Measurements from ENCODE around the gene GHDC.

DNA sequence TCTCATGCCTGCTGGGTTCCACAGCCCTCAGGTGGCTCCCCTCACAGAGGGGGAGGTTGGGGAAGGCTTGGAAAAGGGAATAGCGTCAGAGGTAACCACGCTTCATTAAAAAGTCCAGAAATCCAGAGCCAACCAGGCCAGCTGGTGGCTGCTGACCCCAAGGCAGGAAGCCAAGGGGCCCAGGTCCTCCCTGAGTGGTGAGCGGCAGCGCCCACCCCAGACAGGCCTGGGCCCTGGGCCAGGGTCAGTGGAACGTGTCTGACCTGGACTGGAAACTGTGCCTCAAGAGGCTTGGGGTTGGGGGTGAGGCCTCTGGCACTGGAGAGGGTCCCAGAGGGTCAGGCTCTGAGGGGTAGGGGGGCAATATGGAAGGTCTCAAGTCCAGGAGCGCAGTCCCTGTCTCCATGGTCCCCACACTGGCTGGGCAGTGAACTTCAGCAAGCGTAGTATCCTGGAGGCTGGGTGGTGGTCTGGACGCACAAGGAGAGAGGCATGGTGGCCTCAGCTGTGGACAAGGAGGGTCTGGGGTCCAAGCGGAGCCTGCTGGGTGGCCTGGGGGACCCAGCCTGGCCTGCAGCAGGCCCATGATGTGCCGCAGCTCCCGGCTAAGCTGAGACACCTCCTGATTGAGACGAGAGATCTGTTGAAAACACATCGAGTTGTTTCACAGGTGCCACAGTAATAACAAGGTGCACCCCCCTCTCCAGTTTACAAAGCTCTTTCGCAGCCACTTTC, 34.3 kb downstream of the GHDC start:
- TF ChIP-seq, protein P1, sequence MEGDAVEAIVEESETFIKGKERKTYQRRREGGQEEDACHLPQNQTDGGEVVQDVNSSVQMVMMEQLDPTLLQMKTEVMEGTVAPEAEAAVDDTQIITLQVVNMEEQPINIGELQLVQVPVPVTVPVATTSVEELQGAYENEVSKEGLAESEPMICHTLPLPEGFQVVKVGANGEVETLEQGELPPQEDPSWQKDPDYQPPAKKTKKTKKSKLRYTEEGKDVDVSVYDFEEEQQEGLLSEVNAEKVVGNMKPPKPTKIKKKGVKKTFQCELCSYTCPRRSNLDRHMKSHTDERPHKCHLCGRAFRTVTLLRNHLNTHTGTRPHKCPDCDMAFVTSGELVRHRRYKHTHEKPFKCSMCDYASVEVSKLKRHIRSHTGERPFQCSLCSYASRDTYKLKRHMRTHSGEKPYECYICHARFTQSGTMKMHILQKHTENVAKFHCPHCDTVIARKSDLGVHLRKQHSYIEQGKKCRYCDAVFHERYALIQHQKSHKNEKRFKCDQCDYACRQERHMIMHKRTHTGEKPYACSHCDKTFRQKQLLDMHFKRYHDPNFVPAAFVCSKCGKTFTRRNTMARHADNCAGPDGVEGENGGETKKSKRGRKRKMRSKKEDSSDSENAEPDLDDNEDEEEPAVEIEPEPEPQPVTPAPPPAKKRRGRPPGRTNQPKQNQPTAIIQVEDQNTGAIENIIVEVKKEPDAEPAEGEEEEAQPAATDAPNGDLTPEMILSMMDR (conservative IDR thresholded peaks at IDR 0.05): no peak
- no peak for TF ChIP-seq EZH2 (IDR thresholded peaks at IDR 0.05; ENCODE audit: low read depth)
